LNCAP (cell line): Measurements from ENCODE around the gene LRP1-AS.

Source experiments
- TF ChIP-seq, protein P1 (sequence below): fragments of 450-650 bp; IDR thresholded peaks from 2 replicates; pipeline ENCODE4 v1.5.1; 2017; ENCODE audit warnings: mild to moderate bottlenecking

Gene LRP1-AS

DNA sequence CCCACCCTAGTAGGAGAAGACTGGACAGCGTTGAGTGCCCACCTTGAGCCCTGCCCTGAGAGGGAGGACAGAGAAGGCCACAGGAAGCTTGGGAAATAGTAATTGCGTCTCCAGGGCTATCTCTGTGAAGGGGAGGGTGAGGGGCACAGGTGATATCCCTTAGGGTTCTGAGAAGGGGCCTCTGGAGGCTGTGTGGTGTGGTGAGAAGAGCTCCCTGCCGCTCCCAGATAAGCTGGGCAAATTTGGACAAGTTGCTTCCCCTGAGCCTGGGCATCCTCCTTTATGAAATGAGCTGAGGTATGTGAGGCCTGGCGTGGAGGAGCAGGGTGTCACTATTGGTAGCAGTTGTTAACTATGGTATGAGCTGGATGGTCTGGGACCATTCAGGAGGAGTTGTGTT, 23.5 kb upstream of the LRP1-AS start:
- TF ChIP-seq, protein P1, sequence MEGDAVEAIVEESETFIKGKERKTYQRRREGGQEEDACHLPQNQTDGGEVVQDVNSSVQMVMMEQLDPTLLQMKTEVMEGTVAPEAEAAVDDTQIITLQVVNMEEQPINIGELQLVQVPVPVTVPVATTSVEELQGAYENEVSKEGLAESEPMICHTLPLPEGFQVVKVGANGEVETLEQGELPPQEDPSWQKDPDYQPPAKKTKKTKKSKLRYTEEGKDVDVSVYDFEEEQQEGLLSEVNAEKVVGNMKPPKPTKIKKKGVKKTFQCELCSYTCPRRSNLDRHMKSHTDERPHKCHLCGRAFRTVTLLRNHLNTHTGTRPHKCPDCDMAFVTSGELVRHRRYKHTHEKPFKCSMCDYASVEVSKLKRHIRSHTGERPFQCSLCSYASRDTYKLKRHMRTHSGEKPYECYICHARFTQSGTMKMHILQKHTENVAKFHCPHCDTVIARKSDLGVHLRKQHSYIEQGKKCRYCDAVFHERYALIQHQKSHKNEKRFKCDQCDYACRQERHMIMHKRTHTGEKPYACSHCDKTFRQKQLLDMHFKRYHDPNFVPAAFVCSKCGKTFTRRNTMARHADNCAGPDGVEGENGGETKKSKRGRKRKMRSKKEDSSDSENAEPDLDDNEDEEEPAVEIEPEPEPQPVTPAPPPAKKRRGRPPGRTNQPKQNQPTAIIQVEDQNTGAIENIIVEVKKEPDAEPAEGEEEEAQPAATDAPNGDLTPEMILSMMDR, result no peak

DNA sequence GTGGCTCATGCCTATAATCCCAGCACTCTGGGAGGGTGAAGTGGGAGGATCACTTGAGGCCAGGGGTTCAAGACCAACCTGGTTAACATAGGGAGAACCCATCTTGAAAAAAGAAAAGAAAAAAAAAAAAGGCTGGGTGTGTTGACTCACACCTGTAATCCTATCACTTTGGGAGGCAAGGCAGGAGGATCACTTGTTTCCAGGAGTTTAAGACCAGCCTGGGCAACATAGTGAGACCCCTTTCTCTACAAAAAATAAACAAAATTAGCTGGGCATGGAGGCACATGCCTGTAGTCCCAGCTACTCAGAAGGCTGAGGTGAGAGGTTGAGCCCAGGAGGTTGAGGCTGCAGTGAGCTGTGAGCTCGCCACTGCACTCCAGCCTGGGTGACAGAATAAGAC, 23.0 kb upstream of the LRP1-AS start:
- TF ChIP-seq, protein P1, result no peak

DNA sequence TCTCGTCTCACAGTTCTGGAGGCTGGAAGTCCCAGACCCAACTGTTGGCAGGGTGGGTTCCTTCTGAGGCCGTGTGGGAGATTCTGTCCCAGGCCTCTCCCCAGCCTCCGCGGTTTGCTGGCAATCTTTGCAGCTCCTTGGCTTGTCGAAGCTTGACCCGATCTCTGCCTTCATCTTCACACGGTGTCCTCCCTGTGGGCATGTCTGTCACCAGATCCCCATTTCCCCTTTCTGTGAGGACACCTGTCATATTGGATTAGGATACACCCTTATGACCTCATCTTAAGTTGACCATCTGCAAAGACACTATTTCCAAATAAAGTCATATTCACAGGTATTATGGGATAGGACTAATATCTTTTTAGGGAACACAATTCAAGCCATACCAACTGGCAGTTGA, 22.6 kb upstream of the LRP1-AS start:
- TF ChIP-seq, protein P1, result no peak

DNA sequence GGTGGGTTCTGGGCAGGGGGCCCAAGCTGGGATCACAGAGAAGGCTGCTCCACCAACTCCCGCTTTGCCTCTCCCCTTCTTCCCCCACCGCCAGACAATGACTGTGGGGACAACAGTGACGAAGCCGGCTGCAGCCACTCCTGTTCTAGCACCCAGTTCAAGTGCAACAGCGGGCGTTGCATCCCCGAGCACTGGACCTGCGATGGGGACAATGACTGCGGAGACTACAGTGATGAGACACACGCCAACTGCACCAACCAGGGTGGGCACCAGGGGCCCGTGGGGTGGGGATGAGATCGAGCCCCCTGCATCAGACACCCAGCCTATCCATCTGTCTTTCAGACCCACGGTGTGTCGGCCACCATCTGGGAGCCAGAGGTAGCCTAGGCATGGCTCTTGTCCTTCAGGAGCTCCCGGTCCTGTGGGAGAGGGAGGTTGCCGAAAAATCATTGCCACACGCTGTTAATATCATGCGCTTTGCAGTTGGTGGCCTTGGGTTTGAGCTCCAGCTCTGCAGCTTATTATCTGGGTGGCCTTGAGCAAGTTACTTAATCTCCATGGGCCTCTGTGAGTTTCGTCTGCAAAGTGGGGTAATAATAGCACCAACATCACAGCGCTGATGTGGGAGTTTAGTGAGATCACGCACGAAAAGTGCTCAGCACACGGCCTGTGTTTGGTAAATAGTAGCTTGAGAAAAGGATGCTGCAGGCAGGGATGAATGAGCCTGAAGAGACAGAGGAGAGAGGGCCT, 21.8 kb upstream of the LRP1-AS start:
- TF ChIP-seq, protein P1, result no peak

DNA sequence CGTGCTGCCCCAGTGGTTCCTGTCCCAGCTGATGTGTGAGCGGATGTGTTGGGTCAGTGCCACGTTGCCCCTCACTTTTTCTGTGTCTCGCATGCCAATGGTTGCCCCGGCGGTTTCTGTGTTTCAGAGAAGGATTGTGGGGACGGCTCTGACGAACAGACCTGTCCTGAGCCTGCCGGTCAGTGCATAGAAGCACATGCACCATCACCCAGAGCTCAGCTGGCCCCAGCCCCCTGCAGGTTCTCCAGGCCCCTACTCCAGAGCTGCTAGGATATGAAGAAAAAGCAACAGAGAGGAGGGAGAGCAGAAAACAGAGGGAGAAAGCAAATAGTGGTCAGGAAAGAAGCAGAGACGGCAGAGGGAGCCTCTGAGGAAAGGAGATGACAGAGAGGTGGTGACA, 20.6 kb upstream of the LRP1-AS start:
- TF ChIP-seq, protein P1, result no peak

DNA sequence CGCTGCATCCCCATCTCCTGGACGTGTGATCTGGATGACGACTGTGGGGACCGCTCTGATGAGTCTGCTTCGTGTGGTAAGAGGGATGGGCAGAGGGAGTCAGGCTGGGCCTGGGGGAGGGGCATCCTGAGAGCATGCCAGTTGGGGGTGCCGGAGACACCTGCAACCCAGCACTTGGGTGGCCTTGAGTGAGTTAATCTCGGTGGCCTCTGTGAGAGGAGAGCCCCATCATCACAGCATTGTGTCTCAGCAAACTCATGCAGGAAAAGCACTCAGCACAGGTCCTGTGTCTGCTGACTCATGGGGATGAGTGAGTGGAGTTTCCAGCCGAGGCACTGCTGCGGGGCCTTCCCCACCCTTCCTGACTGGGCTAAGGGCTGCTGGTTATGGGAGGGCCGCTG, 19.6 kb upstream of the LRP1-AS start:
- TF ChIP-seq, protein P1, result no peak

DNA sequence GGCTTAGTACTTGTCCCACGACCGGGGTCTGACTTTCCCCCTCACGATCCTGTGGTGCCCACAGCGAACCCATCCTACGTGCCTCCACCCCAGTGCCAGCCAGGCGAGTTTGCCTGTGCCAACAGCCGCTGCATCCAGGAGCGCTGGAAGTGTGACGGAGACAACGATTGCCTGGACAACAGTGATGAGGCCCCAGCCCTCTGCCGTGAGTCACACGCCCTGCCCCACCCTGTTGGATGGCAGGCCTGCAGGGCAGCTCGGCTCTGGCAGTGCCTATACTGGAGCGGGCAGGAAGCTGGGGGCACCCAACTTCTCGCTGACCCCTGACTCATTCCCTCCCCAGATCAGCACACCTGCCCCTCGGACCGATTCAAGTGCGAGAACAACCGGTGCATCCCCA, 18.3 kb upstream of the LRP1-AS start:
- TF ChIP-seq, protein P1, result no peak
